Activated CD8-positive, alpha-beta T cell treated with anti-CD3 and anti-CD28 coated beads for 36 hours (primary cell): Measurements from ENCODE around the gene PTMA. TPM values are rescaled to one million over a fixed set of nuclear protein-coding genes. Genes with fewer than 3 reads are reported as not detected.

Experiments
- ATAC-seq: fragments of 200-7000 bp; cut with Tn5 transposase; one replicate; pipeline ENCODE4 v1.10.0; 2021; ENCODE audit warnings: mild to moderate bottlenecking, moderate library complexity
- CTCF ChIA-PET: fragments of 350-600 bp; sonication (Branson Sonifier 250); formaldehyde crosslinking; loops from one replicate; lab custom pipeline; 2021; ENCODE audit warnings: antibody characterized with exemption; lab: Charles Lee
- POLR2A ChIA-PET: fragments of 350-600 bp; sonication (Branson Sonifier 250); formaldehyde crosslinking; loops from one replicate; lab custom pipeline; 2021; ENCODE audit warnings: antibody characterized with exemption; lab: Charles Lee
- DNase-seq: peaks from one replicate; pipeline ENCODE4 v3.0.0-alpha.2; 2020
- H3K27ac Mint-ChIP-seq: one replicate; pipeline ENCODE4 v1.8.0; 2021; ENCODE audit warnings: mild to moderate bottlenecking, mixed read lengths
- H3K27me3 Mint-ChIP-seq: one replicate; pipeline ENCODE4 v1.8.0; 2021; ENCODE audit warnings: mixed read lengths
- H3K36me3 Mint-ChIP-seq: one replicate; pipeline ENCODE4 v1.8.0; 2021; ENCODE audit warnings: low read depth, mixed read lengths
- H3K4me1 Mint-ChIP-seq: one replicate; pipeline ENCODE4 v1.8.0; 2021; ENCODE audit warnings: low read depth, mixed read lengths
- H3K4me3 Mint-ChIP-seq: one replicate; pipeline ENCODE4 v1.8.0; 2021; ENCODE audit warnings: mild to moderate bottlenecking, moderate library complexity, mixed read lengths
- H3K9me3 Mint-ChIP-seq: one replicate; pipeline ENCODE4 v1.8.0; 2021; ENCODE audit warnings: mixed read lengths
- CTCF ChIP-seq: fragments of 200-600 bp; IDR thresholded peaks from one replicate; pipeline ENCODE4 v1.8.0; 2022; ENCODE audit warnings: antibody characterized with exemption, mild to moderate bottlenecking
- intact Hi-C: fragments of 100-400 bp; cut with micrococcal nuclease; formaldehyde crosslinking; loops from one replicate; pipeline ENCODE4 v1.10.0; 2022
- total RNA-seq, 2 experiments: library from RNA; stranded (reverse); gene quantifications; one replicate each; pipeline ENCODE4 v1.2.3, GENCODE V29; 2021

PTMA gene
- total RNA-seq, 2 experiments from 2014 or later = 2,463 to 2,468 TPM

- no peaks in the 10 kb centered on the region for H3K36me3 Mint-ChIP-seq
- ChIA-PET POLR2A (interaction anchor here (3.2 kb wide), 1 partner anchor 40 kb away, joined by 22 read pairs; the partner anchor contains the start of gene PTMA), CTCF (interaction anchor here (1.8 to 17.1 kb wide), 3 partner anchors 7 to 57 kb away, joined by 6 to 385 read pairs (median 83); no protein-coding TSS in a partner anchor)
- intact Hi-C loops = no loop called here
- peaks cover 7% of the 10 kb centered on the region for H3K4me1 Mint-ChIP-seq
- ATAC-seq = no peak
- H3K4me3 Mint-ChIP-seq = no peak overlapping the region
- H3K9me3 Mint-ChIP-seq = no peaks in the 10 kb centered on the region
- no peaks in the 10 kb centered on the region for H3K27me3 Mint-ChIP-seq
- H3K27ac Mint-ChIP-seq = no peak overlapping the region
- no peak for TF ChIP-seq CTCF
- no peak for DNase-seq
Measured at GRCh38 chr2:231668981-231669380, 39.3 kb upstream of the PTMA start.

DNA sequence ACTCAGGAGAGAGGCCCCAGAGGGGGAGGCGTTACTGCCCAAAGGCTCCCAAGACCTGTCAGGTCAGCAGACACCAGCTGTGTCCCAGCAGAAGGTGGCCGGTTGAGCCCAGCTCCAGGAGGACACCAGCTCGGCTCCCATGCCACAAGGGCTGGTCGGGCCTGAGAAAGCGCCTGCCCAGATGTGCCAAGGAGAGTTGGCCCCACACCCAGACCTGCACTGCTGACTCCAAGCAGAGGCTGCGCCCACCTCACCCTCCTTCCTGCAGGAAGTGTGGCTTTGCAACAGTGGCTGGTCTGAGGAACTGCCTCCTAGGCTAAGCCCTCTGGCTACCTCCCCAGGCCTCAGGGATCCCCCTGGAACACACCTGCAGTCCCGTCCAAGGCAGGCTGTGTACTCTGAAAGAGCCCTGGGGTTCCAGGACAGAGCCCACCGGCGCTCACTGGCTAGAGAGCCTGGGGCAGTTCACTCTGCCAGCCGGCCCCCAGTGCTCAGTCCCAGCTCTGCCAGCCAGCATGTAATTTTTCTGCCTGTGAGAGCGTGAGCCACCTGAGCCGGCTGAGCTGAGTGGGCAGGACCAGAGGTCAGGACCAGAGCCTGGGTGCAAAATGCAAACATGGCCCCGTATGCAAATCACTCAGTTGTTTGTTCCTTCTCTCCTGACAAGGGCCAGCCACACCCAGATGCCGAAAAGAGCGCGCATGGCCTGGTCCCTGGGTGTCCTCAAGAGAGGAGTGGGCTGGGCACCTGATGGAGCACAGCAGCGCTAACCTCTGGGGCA, 36.9 kb upstream of the PTMA start:
- no peak overlapping the region for H3K4me3 Mint-ChIP-seq
- H3K27ac Mint-ChIP-seq = no peak overlapping the region
- peaks cover 9% of the 10 kb centered on the region for H3K4me1 Mint-ChIP-seq
- ChIA-PET POLR2A (interaction anchor here (0.6 to 8.5 kb wide), 4 partner anchors 13 to 59 kb away, joined by 4 to 116 read pairs (median 75); partner anchors contain the start of gene PTMA), CTCF (interaction anchor here (1.5 to 17.1 kb wide), 6 partner anchors 10 to 61 kb away, joined by 6 to 385 read pairs (median 70); no protein-coding TSS in a partner anchor)
- no peaks in the 10 kb centered on the region for H3K9me3 Mint-ChIP-seq
- H3K36me3 Mint-ChIP-seq = no peaks in the 10 kb centered on the region
- DNase-seq = no peak
- no peaks in the 10 kb centered on the region for H3K27me3 Mint-ChIP-seq
- intact Hi-C loops = no loop called here
- no peak for TF ChIP-seq CTCF
- ATAC-seq = no peak

DNA sequence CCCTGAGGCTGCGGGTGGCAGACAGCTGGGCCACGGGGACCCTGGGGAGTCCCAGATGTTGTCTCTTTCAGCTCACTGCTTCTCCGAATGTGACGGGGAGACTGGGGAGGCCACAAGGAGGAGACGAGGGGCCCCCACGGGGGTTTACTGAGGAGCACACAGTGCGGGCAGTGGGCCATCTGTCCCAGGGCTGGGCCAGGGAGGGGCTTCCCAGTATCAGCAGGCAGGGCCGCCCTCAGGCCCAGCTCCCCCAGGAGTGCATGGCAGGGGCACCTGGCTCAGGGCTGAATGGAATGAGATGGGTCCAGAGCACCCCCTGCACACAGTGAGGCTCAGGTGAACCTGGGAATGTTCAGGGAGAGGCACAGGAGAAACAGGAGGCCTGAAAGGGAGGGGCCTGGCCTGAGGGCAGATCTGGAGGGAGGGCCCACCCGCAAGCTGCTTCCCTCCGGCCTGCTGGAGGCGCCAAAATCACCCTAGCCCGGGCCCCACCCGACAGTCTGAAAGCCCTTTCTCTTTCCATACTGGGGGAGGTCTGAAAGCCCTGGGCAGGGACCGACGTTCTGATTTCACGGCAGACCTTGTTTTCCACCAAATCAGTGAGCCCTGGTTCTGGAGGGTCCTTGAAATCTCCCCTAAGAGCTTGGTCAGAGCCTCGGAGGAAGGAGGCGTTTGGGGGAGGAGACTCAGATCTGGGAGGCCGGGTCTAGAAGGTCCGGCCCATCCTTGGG, 35.5 kb upstream of the PTMA start:
- peaks cover 11% of the 10 kb centered on the region for H3K4me1 Mint-ChIP-seq
- no peak for TF ChIP-seq CTCF
- CTCF ChIA-PET = interaction anchor here (0.6 to 17.1 kb wide), 13 partner anchors 9 to 62 kb away, joined by 3 to 385 read pairs (median 6); no protein-coding TSS in a partner anchor
- peak; percentile 34 for ATAC-seq
- H3K27me3 Mint-ChIP-seq = no peaks in the 10 kb centered on the region
- peak; percentile 61 for DNase-seq
- H3K27ac Mint-ChIP-seq = no peak overlapping the region
- intact Hi-C loops = no loop called here
- no peaks in the 10 kb centered on the region for H3K36me3 Mint-ChIP-seq
- no peak overlapping the region for H3K4me3 Mint-ChIP-seq
- H3K9me3 Mint-ChIP-seq = no peaks in the 10 kb centered on the region
- POLR2A ChIA-PET = interaction anchor here (0.5 to 8.5 kb wide), 7 partner anchors 14 to 1771 kb away, joined by 3 to 116 read pairs (median 4); partner anchors contain the start of gene PTMA

- intact Hi-C loops = no loop called here
- H3K27me3 Mint-ChIP-seq = no peaks in the 10 kb centered on the region
- H3K27ac Mint-ChIP-seq = peak overlapping the region; percentile 61
- no peak for TF ChIP-seq CTCF
- H3K9me3 Mint-ChIP-seq = no peaks in the 10 kb centered on the region
- ChIA-PET CTCF (interaction anchor here (0.7 to 17.1 kb wide), 14 partner anchors 12 to 206 kb away, joined by 3 to 385 read pairs (median 6); no protein-coding TSS in a partner anchor), POLR2A (interaction anchor here (0.5 to 8.5 kb wide), 6 partner anchors 14 to 1772 kb away, joined by 3 to 116 read pairs (median 36); partner anchors contain the start of gene PTMA)
- no peak overlapping the region for H3K4me3 Mint-ChIP-seq
- ATAC-seq (no peak), DNase-seq (no peak)
- peaks cover 12% of the 10 kb centered on the region for H3K4me1 Mint-ChIP-seq
- no peaks in the 10 kb centered on the region for H3K36me3 Mint-ChIP-seq
Measured at GRCh38 chr2:231673348-231673770, 35.0 kb upstream of the PTMA start.
